Measurements from ENCODE around the gene TSSK2. TPM values are rescaled to one million over a fixed set of nuclear protein-coding genes. Genes with fewer than 3 reads are reported as not detected.

The TSSK2 gene
- total and polyA plus RNA-seq, 2 experiments from 2014 or later = not detected

GRCh38 chr22:19103880-19104821, 27.0 kb upstream of the TSSK2 start:
- peaks cover 5% of the 10 kb centered on the region for H3K4me1 ChIP-seq (ENCODE audit: insufficient read depth)
- H3K27me3 ChIP-seq = no peaks in the 10 kb centered on the region
- no peak overlapping the region for H3K4me3 ChIP-seq
- H3K9me2 ChIP-seq (replicated peaks; ENCODE audit: insufficient read depth) = no peaks in the 10 kb centered on the region
- no peaks in the 10 kb centered on the region for H3K9me3 ChIP-seq (ENCODE audit: low read depth)
- 72% methylated on average over 5 of the region's 5 CpGs for WGBS (ENCODE audit: low lambda C conversion rate, missing lambda C conversion rate)
- no peak overlapping the region for H2AFZ ChIP-seq
- peak overlapping the region; percentile 55 for H3K27ac ChIP-seq
- H3K79me2 ChIP-seq = peaks cover 93% of the 10 kb centered on the region
- peaks cover 72% of the 10 kb centered on the region for H4K20me1 ChIP-seq (ENCODE audit: insufficient read depth, poor library complexity, severe bottlenecking)
- DNase-seq (ENCODE audit: low spot score) = no peak
- TF ChIP-seq EZH2phosphoT487 (IDR thresholded peaks at IDR 0.05; ENCODE audit: low read depth, severe bottlenecking, unreplicated experiment) = no peak
- TF ChIP-seq EZH2 (IDR thresholded peaks at IDR 0.05; ENCODE audit: borderline replicate concordance) = no peak
- peak; percentile 12 for TF ChIP-seq CTCF (IDR thresholded peaks at IDR 0.05; ENCODE audit: poor library complexity)
- no peaks in the 10 kb centered on the region for H3K36me3 ChIP-seq (replicated peaks; ENCODE audit: insufficient read depth, low read depth)
- peak overlapping the region; percentile 54 for H3K4me2 ChIP-seq

- Histone ChIP-seq H3K27me3 (no peaks in the 10 kb centered on the region), H3K4me1 (ENCODE audit: insufficient read depth) (peaks cover 11% of the 10 kb centered on the region), H3K9me3 (ENCODE audit: low read depth) (no peaks in the 10 kb centered on the region), H3K9me2 (replicated peaks; ENCODE audit: insufficient read depth) (no peaks in the 10 kb centered on the region), H3K4me2 (no peak overlapping the region), H3K27ac (no peak overlapping the region), H3K4me3 (no peak overlapping the region), H3K79me2 (peaks cover 90% of the 10 kb centered on the region), H3K36me3 (replicated peaks; ENCODE audit: insufficient read depth, low read depth) (no peaks in the 10 kb centered on the region), H2AFZ (no peak overlapping the region), H4K20me1 (ENCODE audit: insufficient read depth, poor library complexity, severe bottlenecking) (peaks cover 74% of the 10 kb centered on the region)
- no peak for DNase-seq (ENCODE audit: low spot score)
- 99% methylated on average over 8 of the region's 8 CpGs for WGBS (ENCODE audit: low lambda C conversion rate, missing lambda C conversion rate)
- TF ChIP-seq CTCF (IDR thresholded peaks at IDR 0.05; ENCODE audit: poor library complexity) = no peak
Measured at GRCh38 chr22:19105456-19105855, 25.7 kb upstream of the TSSK2 start.

- Histone ChIP-seq H3K4me3 (no peak overlapping the region), H3K36me3 (replicated peaks; ENCODE audit: insufficient read depth, low read depth) (no peaks in the 10 kb centered on the region), H3K4me2 (no peak overlapping the region), H3K27ac (no peak overlapping the region), H2AFZ (no peak overlapping the region), H4K20me1 (ENCODE audit: insufficient read depth, poor library complexity, severe bottlenecking) (peaks cover 81% of the 10 kb centered on the region), H3K4me1 (ENCODE audit: insufficient read depth) (peaks cover 11% of the 10 kb centered on the region), H3K79me2 (peaks cover 90% of the 10 kb centered on the region), H3K9me2 (replicated peaks; ENCODE audit: insufficient read depth) (no peaks in the 10 kb centered on the region), H3K27me3 (no peaks in the 10 kb centered on the region), H3K9me3 (ENCODE audit: low read depth) (no peaks in the 10 kb centered on the region)
- TF ChIP-seq EZH2 (IDR thresholded peaks at IDR 0.05; ENCODE audit: borderline replicate concordance) (no peak), CTCF (IDR thresholded peaks at IDR 0.05; ENCODE audit: poor library complexity) (peak; percentile 15)
- WGBS (ENCODE audit: low lambda C conversion rate, missing lambda C conversion rate) = 83% methylated on average over 18 of the region's 18 CpGs
- DNase-seq (ENCODE audit: low spot score) = no peak
Measured at GRCh38 chr22:19105867-19106802, 25.0 kb upstream of the TSSK2 start.

Data from hepatocyte (in vitro differentiated cells).